AG09319 (cell line): Measurements from ENCODE around the gene SLC66A3.

Experiments used
- DNase-seq: peaks from one replicate; pipeline ENCODE4 v3.0.0-alpha.2; 2010; ENCODE audit warnings: low read depth; ENCODE audit errors: extremely low read depth
- TF ChIP-seq, protein P1 (sequence below): IDR thresholded peaks from 2 replicates; pipeline ENCODE4 v1.5.1; 2011; ENCODE audit warnings: low read depth, mild to moderate bottlenecking, inconsistent platforms, low read length, moderate library complexity

SLC66A3 gene

DNA sequence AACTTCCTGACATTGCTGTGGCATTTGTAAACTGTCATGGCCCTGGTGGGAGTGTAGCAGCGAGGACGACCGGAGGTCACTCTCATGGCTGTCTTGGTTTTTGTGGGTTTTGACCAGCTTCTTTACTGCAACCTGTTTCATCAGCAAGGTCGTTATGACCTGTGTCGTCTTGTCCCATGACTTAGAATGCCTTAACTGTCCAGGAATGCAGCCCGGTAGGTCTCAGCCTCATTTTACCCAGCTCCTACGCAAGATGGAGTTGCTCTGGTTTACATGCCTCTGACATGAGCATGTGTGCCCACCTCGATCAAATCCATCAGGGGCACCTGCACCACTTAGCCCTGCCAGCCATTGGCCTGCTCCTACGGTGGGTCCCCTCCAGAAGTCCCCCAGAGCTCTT, 32.9 kb upstream of the SLC66A3 start:
- TF ChIP-seq, protein P1, sequence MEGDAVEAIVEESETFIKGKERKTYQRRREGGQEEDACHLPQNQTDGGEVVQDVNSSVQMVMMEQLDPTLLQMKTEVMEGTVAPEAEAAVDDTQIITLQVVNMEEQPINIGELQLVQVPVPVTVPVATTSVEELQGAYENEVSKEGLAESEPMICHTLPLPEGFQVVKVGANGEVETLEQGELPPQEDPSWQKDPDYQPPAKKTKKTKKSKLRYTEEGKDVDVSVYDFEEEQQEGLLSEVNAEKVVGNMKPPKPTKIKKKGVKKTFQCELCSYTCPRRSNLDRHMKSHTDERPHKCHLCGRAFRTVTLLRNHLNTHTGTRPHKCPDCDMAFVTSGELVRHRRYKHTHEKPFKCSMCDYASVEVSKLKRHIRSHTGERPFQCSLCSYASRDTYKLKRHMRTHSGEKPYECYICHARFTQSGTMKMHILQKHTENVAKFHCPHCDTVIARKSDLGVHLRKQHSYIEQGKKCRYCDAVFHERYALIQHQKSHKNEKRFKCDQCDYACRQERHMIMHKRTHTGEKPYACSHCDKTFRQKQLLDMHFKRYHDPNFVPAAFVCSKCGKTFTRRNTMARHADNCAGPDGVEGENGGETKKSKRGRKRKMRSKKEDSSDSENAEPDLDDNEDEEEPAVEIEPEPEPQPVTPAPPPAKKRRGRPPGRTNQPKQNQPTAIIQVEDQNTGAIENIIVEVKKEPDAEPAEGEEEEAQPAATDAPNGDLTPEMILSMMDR, result no peak
- no peak for DNase-seq

GRCh38 chr2:11123001-11123809, 32.1 kb upstream of the SLC66A3 start:
- TF ChIP-seq, protein P1, result no peak
- DNase-seq, result no peak

DNA sequence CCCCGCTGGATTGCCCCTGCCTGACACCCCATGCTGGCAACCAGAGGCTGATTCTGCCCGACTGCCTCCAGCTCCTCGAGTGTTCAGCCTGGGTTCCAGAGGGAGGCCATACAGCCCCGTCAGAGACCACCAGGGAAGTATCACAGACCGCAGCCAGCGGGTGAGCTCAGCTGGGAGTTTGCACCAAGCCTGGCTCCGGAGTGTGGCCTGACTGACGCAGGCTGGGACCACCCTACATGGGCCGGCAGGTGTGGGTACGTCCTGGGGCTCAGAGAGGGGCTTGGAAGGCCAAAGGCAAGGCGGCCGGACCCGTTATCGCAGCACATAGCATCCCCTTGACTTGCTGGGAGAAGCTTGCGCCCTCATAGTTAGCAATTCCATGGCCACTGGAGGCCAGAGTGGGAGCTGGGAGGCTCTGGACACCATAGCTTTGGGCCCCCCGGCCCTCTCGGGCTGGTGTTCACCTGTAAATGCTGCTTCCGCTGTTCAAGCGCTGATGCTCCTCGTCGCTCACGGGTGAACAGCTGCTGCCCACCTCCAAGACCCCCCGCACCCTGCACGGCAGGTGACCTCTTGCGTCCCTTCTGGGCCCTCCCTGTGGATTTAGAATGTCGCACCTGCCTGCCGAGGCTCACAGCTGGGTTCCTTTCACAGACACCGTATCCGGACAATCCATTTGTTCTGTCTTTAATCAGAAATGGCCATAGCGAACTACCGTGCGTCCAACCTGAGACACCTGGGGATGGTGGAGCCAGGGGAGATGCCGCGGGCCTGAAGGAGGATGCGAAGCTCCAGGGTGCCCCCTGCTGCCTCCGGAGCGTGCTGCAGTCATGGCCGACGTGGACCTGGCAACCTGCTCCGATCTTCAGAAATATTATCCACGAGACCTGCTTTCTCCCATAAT, 31.2 kb upstream of the SLC66A3 start:
- TF ChIP-seq, protein P1, result peak; percentile 91
- DNase-seq, result peak; percentile 8

DNA sequence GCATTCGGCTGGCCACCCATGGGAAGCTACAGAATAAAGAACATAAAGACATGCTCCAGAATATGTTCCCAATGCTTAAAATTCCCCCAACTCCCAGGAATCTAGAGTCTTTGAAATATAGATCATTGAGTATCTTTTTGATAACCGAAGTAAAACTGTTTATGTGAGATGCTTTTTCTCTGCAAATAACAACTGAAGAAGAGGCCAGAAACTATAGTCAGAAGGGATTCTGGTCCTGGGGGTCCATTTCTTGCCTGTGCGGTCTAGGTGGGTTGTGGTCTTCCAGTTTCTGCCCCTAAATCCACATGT, 30.6 kb upstream of the SLC66A3 start:
- TF ChIP-seq, protein P1, result no peak
- no peak for DNase-seq

GRCh38 chr2:11127761-11128160, 27.5 kb upstream of the SLC66A3 start:
- no peak for DNase-seq
- TF ChIP-seq, protein P1, result no peak

- TF ChIP-seq, protein P1, result no peak
- DNase-seq, result no peak
Observed at GRCh38 chr2:11128243-11128951, 26.9 kb upstream of the SLC66A3 start.
